ENCODE measurements around the gene CAMK1G.

GRCh38 chr1:209594440-209594839 is 10.9 kb downstream of the CAMK1G start:
- TF ChIP-seq, protein P1, sequence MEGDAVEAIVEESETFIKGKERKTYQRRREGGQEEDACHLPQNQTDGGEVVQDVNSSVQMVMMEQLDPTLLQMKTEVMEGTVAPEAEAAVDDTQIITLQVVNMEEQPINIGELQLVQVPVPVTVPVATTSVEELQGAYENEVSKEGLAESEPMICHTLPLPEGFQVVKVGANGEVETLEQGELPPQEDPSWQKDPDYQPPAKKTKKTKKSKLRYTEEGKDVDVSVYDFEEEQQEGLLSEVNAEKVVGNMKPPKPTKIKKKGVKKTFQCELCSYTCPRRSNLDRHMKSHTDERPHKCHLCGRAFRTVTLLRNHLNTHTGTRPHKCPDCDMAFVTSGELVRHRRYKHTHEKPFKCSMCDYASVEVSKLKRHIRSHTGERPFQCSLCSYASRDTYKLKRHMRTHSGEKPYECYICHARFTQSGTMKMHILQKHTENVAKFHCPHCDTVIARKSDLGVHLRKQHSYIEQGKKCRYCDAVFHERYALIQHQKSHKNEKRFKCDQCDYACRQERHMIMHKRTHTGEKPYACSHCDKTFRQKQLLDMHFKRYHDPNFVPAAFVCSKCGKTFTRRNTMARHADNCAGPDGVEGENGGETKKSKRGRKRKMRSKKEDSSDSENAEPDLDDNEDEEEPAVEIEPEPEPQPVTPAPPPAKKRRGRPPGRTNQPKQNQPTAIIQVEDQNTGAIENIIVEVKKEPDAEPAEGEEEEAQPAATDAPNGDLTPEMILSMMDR (IDR thresholded peaks at IDR 0.05; ENCODE audit: insufficient read depth, low read length), result no peak
- TF ChIP-seq, protein P2, sequence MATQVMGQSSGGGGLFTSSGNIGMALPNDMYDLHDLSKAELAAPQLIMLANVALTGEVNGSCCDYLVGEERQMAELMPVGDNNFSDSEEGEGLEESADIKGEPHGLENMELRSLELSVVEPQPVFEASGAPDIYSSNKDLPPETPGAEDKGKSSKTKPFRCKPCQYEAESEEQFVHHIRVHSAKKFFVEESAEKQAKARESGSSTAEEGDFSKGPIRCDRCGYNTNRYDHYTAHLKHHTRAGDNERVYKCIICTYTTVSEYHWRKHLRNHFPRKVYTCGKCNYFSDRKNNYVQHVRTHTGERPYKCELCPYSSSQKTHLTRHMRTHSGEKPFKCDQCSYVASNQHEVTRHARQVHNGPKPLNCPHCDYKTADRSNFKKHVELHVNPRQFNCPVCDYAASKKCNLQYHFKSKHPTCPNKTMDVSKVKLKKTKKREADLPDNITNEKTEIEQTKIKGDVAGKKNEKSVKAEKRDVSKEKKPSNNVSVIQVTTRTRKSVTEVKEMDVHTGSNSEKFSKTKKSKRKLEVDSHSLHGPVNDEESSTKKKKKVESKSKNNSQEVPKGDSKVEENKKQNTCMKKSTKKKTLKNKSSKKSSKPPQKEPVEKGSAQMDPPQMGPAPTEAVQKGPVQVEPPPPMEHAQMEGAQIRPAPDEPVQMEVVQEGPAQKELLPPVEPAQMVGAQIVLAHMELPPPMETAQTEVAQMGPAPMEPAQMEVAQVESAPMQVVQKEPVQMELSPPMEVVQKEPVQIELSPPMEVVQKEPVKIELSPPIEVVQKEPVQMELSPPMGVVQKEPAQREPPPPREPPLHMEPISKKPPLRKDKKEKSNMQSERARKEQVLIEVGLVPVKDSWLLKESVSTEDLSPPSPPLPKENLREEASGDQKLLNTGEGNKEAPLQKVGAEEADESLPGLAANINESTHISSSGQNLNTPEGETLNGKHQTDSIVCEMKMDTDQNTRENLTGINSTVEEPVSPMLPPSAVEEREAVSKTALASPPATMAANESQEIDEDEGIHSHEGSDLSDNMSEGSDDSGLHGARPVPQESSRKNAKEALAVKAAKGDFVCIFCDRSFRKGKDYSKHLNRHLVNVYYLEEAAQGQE (IDR thresholded peaks at IDR 0.05; ENCODE audit: insufficient replicate concordance, low read depth), result no peak

All from HL-60 (cell line).